Trophoblast cell (in vitro differentiated cells and primary cell): ENCODE measurements around the gene PAH.
A peak's percentile ranks its signal among the peaks of the same experiment; 100 is the strongest.

ENCODE experiments used
- DNase-seq, 2 donors: peaks; one replicate each; pipeline ENCODE4 v3.0.0-alpha.2; 2016
- H2AFZ ChIP-seq: 2 replicates; pipeline ENCODE4 v1.6.1; 2013; ENCODE audit warnings: low read length, moderate library complexity, mild to moderate bottlenecking; ENCODE audit not compliant: insufficient read depth, poor library complexity
- H2AK5ac ChIP-seq: 2 replicates; pipeline ENCODE4 v1.6.1; 2013; ENCODE audit warnings: mild to moderate bottlenecking, low read length
- H2BK120ac ChIP-seq: 2 replicates; pipeline ENCODE4 v1.6.1; 2013; ENCODE audit warnings: low read length, mild to moderate bottlenecking, moderate library complexity; ENCODE audit not compliant: insufficient read depth, poor library complexity
- H2BK12ac ChIP-seq: 2 replicates; pipeline ENCODE4 v1.6.1; 2013; ENCODE audit warnings: mild to moderate bottlenecking, low read length, moderate library complexity
- H2BK5ac ChIP-seq: 2 replicates; pipeline ENCODE4 v1.6.1; 2013; ENCODE audit warnings: low read length, low read depth, moderate library complexity, mild to moderate bottlenecking; ENCODE audit not compliant: poor library complexity
- H3K14ac ChIP-seq: 2 replicates; pipeline ENCODE4 v1.6.1; 2013; ENCODE audit warnings: mild to moderate bottlenecking, low read length
- H3K18ac ChIP-seq: 2 replicates; pipeline ENCODE4 v1.6.1; 2013; ENCODE audit warnings: mild to moderate bottlenecking, low read length
- H3K23ac ChIP-seq: 2 replicates; pipeline ENCODE4 v1.6.1; 2013; ENCODE audit warnings: low read length
- H3K27ac ChIP-seq: 2 replicates; pipeline ENCODE4 v1.5.1; 2013; ENCODE audit warnings: low read depth, mild to moderate bottlenecking, inconsistent platforms, low read length, moderate library complexity
- H3K27me3 ChIP-seq: 2 replicates; pipeline ENCODE4 v1.6.1; 2013; ENCODE audit warnings: inconsistent platforms, mild to moderate bottlenecking, low read length, moderate library complexity; ENCODE audit not compliant: insufficient read depth
- H3K36me3 ChIP-seq, 2 experiments: 1 replicate in 1 of 2; 2 replicates in 1 of 2; pipeline ENCODE4 v1.6.1; 2013; ENCODE audit warnings: low read length in 2 of 2, mild to moderate bottlenecking in 2 of 2, moderate library complexity in 1 of 2; ENCODE audit not compliant: insufficient read depth in 2 of 2, control insufficient read depth in 1 of 2
- H3K4ac ChIP-seq: 2 replicates; pipeline ENCODE4 v1.6.1; 2013; ENCODE audit warnings: low read depth, mild to moderate bottlenecking, low read length, moderate library complexity
- H3K4me1 ChIP-seq, 2 experiments: 1 replicate in 1 of 2; 2 replicates in 1 of 2; pipeline ENCODE4 v1.6.1; 2013; ENCODE audit warnings: low read length in 2 of 2, mild to moderate bottlenecking in 2 of 2, moderate library complexity in 1 of 2; ENCODE audit not compliant: insufficient read depth in 2 of 2, control insufficient read depth in 1 of 2
- H3K4me2 ChIP-seq: 2 replicates; pipeline ENCODE4 v1.6.1; 2013; ENCODE audit warnings: inconsistent platforms, mild to moderate bottlenecking, low read length, moderate library complexity
- H3K4me3 ChIP-seq: 2 replicates; pipeline ENCODE4 v1.5.1; 2013; ENCODE audit warnings: mild to moderate bottlenecking, low read depth, low read length, inconsistent platforms
- H3K79me1 ChIP-seq: one replicate; pipeline ENCODE4 v1.6.1; 2013; ENCODE audit warnings: low read length
- H3K79me2 ChIP-seq: 2 replicates; pipeline ENCODE4 v1.6.1; 2013; ENCODE audit warnings: low read length, mild to moderate bottlenecking; ENCODE audit not compliant: control insufficient read depth, insufficient read depth, poor library complexity
- H3K9ac ChIP-seq: 2 replicates; pipeline ENCODE4 v1.6.1; 2013; ENCODE audit warnings: mild to moderate bottlenecking, low read length
- H3K9me3 ChIP-seq: 2 replicates; pipeline ENCODE4 v1.6.1; 2013; ENCODE audit warnings: low read depth, mild to moderate bottlenecking, control low read depth, inconsistent platforms, low read length; ENCODE audit not compliant: insufficient read depth
- H4K12ac ChIP-seq: 2 replicates; pipeline ENCODE4 v1.6.1; 2013; ENCODE audit warnings: low read depth, mild to moderate bottlenecking, low read length, moderate library complexity
- H4K8ac ChIP-seq: 2 replicates; pipeline ENCODE4 v1.6.1; 2013; ENCODE audit warnings: low read depth, mild to moderate bottlenecking, low read length, moderate library complexity
- H4K91ac ChIP-seq: one replicate; pipeline ENCODE4 v1.6.1; 2013; ENCODE audit warnings: low read depth, mild to moderate bottlenecking, low read length, moderate library complexity
- WGBS: extraction: QIAGEN DNeasy Blood & Tissue Kit; methylation state at CpG from one replicate; pipeline ENCODE4 v1.1.7; 2013; ENCODE audit warnings: missing lambda C conversion rate; ENCODE audit not compliant: insufficient read length, insufficient coverage; ENCODE audit errors: extremely low coverage; 5-methylcytosine and 5-hydroxymethylcytosine counted together

PAH gene

DNA sequence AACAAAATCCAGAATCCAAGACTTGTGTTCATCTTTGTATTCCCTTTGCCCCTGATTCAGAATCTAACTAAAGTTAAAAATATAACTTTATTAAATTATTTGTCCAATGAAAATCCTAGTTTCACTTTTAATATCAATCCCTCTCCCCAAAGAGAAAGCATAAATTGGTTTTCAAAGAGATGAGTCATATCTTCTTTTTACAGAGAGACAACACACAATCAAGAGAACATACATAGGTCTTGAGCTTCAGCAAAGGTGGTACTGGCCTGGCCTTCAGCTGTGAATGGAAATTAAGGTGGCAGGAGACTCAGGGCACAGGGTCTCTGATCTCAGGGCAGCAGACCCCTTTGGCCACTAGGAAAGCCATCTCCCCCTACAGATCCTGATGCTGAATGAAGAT is 36.2 kb upstream of the PAH start:
- Histone ChIP-seq H2AK5ac (no peak overlapping the region), H4K12ac (no peak overlapping the region), H3K4me1 (peaks cover 7 to 13% of the 10 kb centered on the region in 2 experiments), H4K8ac (no peak overlapping the region), H3K4ac (no peak overlapping the region), H4K91ac (no peak overlapping the region), H3K79me1 (no peaks in the 10 kb centered on the region), H3K36me3 (no peaks in the 10 kb centered on the region), H3K4me2 (no peak overlapping the region), H3K27ac (no peak overlapping the region), H2BK120ac (no peak overlapping the region), H3K9ac (no peak overlapping the region), H2BK12ac (no peak overlapping the region), H3K79me2 (no peaks in the 10 kb centered on the region), H2AFZ (no peak overlapping the region), H3K23ac (no peak overlapping the region), H3K9me3 (peaks cover 7% of the 10 kb centered on the region), H3K4me3 (no peak overlapping the region), H3K27me3 (peaks cover 58% of the 10 kb centered on the region), H3K14ac (no peak overlapping the region), H2BK5ac (no peak overlapping the region), H3K18ac (no peak overlapping the region)
- DNase-seq, result no peak

DNA sequence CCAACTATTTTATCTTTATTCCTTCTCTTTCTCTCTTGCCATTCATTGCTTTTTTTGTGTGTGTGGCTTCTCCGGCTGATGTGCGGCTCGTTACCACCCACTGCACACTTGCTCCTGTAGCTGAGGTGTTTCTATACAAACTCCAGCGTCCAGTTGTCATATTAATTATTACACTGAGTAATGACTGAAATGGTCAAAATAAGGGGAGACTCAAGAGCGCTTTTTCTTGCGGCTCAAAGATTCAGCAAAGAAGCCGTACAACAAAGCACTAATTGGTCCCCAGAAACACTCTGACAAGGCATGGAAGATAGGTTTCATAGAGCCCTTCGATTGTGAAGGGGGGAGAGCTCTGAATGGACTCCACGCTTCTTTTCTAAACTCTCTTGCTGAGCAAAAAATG is 34.8 kb upstream of the PAH start:
- no peak overlapping the region for H3K4me3 ChIP-seq
- H2AFZ ChIP-seq, result no peak overlapping the region
- no peaks in the 10 kb centered on the region for H3K79me2 ChIP-seq
- DNase-seq, result no peak
- H3K4ac ChIP-seq, result no peak overlapping the region
- H3K79me1 ChIP-seq, result no peaks in the 10 kb centered on the region
- H2BK12ac ChIP-seq, result no peak overlapping the region
- H3K18ac ChIP-seq, result no peak overlapping the region
- no peak overlapping the region for H4K12ac ChIP-seq
- no peak overlapping the region for H3K23ac ChIP-seq
- H3K9me3 ChIP-seq, result peaks cover 7% of the 10 kb centered on the region
- no peak overlapping the region for H2BK120ac ChIP-seq
- no peak overlapping the region for H4K91ac ChIP-seq
- H3K9ac ChIP-seq, result no peak overlapping the region
- H3K27me3 ChIP-seq, result peaks cover 46% of the 10 kb centered on the region
- H3K27ac ChIP-seq, result no peak overlapping the region
- H2AK5ac ChIP-seq, result no peak overlapping the region
- WGBS, result no CpG with 5 or more reads among the region's 9 CpGs
- H2BK5ac ChIP-seq, result no peak overlapping the region
- no peaks in the 10 kb centered on the region for H3K36me3 ChIP-seq
- H3K14ac ChIP-seq, result no peak overlapping the region
- H4K8ac ChIP-seq, result no peak overlapping the region
- H3K4me1 ChIP-seq, result peaks cover 7 to 9% of the 10 kb centered on the region in 2 experiments
- no peak overlapping the region for H3K4me2 ChIP-seq

DNA sequence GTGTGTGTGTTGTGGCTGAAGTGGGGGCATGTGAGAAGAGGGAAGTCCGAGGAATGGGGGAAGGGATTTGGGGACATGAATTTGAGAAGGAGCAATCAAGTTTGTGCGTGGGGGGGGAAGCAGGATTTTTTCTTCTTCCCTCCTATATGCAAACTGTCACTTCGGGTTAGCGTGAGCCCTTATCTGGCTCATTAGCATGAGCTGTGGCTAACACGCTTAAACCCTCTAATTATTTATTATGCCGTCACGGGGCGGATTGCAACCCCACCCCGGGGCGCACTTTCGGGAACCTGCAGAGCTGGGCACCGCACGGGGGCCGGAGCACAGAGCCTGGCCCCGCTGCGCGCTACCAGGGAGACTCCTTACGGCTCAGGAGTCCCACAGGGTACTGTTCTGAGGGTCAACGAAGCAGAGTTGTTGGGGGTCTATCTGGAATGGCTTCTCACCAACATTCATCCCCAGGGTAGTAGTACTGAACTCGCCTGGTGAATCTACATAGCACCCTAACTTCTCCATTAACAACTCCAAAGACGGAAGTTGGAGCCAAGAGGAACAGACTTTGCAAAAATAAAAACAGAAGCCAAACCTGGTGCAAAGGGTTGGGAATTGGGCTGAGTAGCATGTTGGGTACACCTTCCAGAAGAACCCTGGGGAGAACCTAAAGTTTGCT is 34.0 kb upstream of the PAH start:
- Histone ChIP-seq H3K23ac (no peak overlapping the region), H2BK120ac (no peak overlapping the region), H4K12ac (no peak overlapping the region), H3K36me3 (no peaks in the 10 kb centered on the region), H3K9ac (no peak overlapping the region), H3K4me1 (peaks cover 7 to 8% of the 10 kb centered on the region in 2 experiments), H3K9me3 (peaks cover 5% of the 10 kb centered on the region), H3K4me3 (no peak overlapping the region), H2AK5ac (no peak overlapping the region), H3K27me3 (peaks cover 38% of the 10 kb centered on the region), H4K8ac (no peak overlapping the region), H3K4me2 (peak overlapping the region; percentile 45), H3K18ac (no peak overlapping the region), H4K91ac (no peak overlapping the region), H3K79me1 (no peaks in the 10 kb centered on the region), H3K14ac (no peak overlapping the region), H3K79me2 (no peaks in the 10 kb centered on the region), H3K27ac (no peak overlapping the region), H3K4ac (no peak overlapping the region), H2AFZ (no peak overlapping the region), H2BK12ac (no peak overlapping the region), H2BK5ac (no peak overlapping the region)
- no CpG with 5 or more reads among the region's 21 CpGs for WGBS
- DNase-seq, result no peak

DNA sequence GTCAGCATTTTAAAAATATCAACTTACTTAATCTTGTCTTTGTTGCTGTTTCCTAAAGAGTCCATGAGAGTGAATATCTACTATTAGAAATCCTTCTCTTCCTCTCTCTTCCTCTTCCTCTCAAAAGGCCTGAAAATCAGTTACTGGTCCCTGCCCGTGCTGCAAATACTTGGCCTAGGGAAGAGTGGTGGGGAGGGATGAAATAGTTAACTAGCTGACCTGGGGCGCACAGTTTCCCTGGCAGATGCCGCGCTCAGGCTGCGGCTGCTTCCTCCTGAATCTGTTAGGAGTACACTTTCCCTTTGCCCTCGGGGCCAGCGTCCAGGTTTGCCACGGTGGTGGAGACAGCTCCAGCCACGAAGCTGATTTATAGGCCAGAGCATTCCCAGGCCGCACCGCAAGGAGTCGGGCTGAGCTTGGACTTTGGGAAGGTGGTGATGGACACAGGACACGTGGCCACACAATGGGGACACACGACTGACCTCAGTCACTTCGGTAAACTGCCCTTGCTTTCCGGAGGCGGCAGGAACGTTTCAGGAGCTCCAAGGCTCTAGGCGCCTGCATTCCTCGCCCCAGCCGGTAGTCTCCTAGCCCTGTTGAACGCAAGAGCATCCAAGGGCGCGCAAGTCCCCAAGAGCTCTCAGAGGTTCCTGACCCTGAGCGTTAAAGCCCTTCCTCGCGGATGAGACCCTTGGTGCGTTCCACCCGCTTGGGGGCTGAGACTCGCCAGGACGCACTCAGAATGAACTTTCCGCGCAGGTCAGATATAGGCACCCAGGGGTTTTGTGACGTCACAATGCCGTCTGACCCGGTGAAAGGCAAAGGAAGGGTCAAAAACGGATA is 33.3 kb upstream of the PAH start:
- peaks cover 7% of the 10 kb centered on the region in 2 experiments for H3K4me1 ChIP-seq
- H2AK5ac ChIP-seq, result no peak overlapping the region
- H4K91ac ChIP-seq, result no peak overlapping the region
- H3K27ac ChIP-seq, result no peak overlapping the region
- no peaks in the 10 kb centered on the region for H3K79me2 ChIP-seq
- H3K36me3 ChIP-seq, result no peaks in the 10 kb centered on the region
- peak; percentile 7 to 32 for DNase-seq
- H4K8ac ChIP-seq, result no peak overlapping the region
- no peak overlapping the region for H3K23ac ChIP-seq
- no peaks in the 10 kb centered on the region for H3K79me1 ChIP-seq
- no peak overlapping the region for H2BK5ac ChIP-seq
- peaks cover 2% of the 10 kb centered on the region for H3K9me3 ChIP-seq
- no CpG with 5 or more reads among the region's 37 CpGs for WGBS
- no peak overlapping the region for H3K18ac ChIP-seq
- H2AFZ ChIP-seq, result no peak overlapping the region
- no peak overlapping the region for H3K4ac ChIP-seq
- H3K9ac ChIP-seq, result no peak overlapping the region
- H4K12ac ChIP-seq, result no peak overlapping the region
- H3K14ac ChIP-seq, result no peak overlapping the region
- H2BK120ac ChIP-seq, result no peak overlapping the region
- H3K27me3 ChIP-seq, result peaks cover 31% of the 10 kb centered on the region
- H3K4me3 ChIP-seq, result no peak overlapping the region
- peak overlapping the region; percentile 45 for H3K4me2 ChIP-seq
- H2BK12ac ChIP-seq, result no peak overlapping the region
